Keratinocyte (primary cell): ENCODE measurements around the gene DTYMK. TPM values are rescaled to one million over a fixed set of nuclear protein-coding genes. Genes with fewer than 3 reads are reported as not detected.
A peak's percentile ranks its signal among the peaks of the same experiment; 100 is the strongest.

Experiments
- DNase-seq: peaks from one replicate; pipeline ENCODE4 v3.0.0-alpha.2; 2011; ENCODE audit warnings: low read depth, missing footprints, low spot score
- FAIRE-seq: peaks from 2 replicates; lab custom pipeline; 2011; peaks lifted over from hg19 to GRCh38; lab: Jason Lieb, UNC
- H2AFZ ChIP-seq: 2 replicates; pipeline ENCODE4 v1.6.0; 2012; ENCODE audit warnings: low read length, control low read depth, inconsistent platforms; ENCODE audit not compliant: control insufficient read depth
- H3K27ac ChIP-seq: 2 replicates; pipeline ENCODE4 v1.5.1; 2011; ENCODE audit warnings: low read length; ENCODE audit not compliant: control insufficient read depth, insufficient read depth
- H3K27me3 ChIP-seq: 3 replicates; pipeline ENCODE4 v1.6.0; 2011; ENCODE audit warnings: low read length; ENCODE audit not compliant: control insufficient read depth, insufficient read depth; ENCODE audit errors: extremely low read depth
- H3K36me3 ChIP-seq, 2 experiments: 2 replicates in 1 of 2; 3 replicates in 1 of 2; pipeline ENCODE4 v1.5.1; 2011; ENCODE audit warnings: low read length in 2 of 2, mild to moderate bottlenecking in 1 of 2; ENCODE audit not compliant: control insufficient read depth in 2 of 2, insufficient read depth in 2 of 2; ENCODE audit errors: extremely low read depth in 1 of 2
- H3K4me1 ChIP-seq: 3 replicates; pipeline ENCODE4 v1.5.1; 2011; ENCODE audit warnings: low read length; ENCODE audit not compliant: control insufficient read depth, insufficient read depth; ENCODE audit errors: extremely low read depth
- H3K4me2 ChIP-seq: 3 replicates; pipeline ENCODE4 v1.6.0; 2011; ENCODE audit warnings: low read depth, low read length; ENCODE audit not compliant: control insufficient read depth, insufficient read depth; ENCODE audit errors: extremely low read depth
- H3K4me3 ChIP-seq, 3 experiments: fragments of 200-600 bp in 1 of 3; sonication (generic) in 1 of 3; 2 replicates in 2 of 3; 3 replicates in 1 of 3; pipeline ENCODE4 v1.5.1; 2011 to 2016; ENCODE audit warnings: low read length in 3 of 3, mild to moderate bottlenecking in 3 of 3, control low read depth in 2 of 3, inconsistent platforms in 1 of 3, low read depth in 1 of 3, mixed read lengths in 1 of 3, mixed run types in 1 of 3, moderate library complexity in 1 of 3; ENCODE audit not compliant: control insufficient read depth in 2 of 3, insufficient read depth in 2 of 3; ENCODE audit errors: extremely low read depth in 1 of 3
- H3K79me2 ChIP-seq: 2 replicates; pipeline ENCODE4 v1.6.0; 2012; ENCODE audit warnings: low read length; ENCODE audit not compliant: control insufficient read depth, insufficient read depth
- H3K9ac ChIP-seq: 3 replicates; pipeline ENCODE4 v1.6.0; 2011; ENCODE audit warnings: low read length; ENCODE audit not compliant: control insufficient read depth, insufficient read depth; ENCODE audit errors: extremely low read depth
- H3K9me1 ChIP-seq: 3 replicates; pipeline ENCODE4 v1.6.0; 2011; ENCODE audit warnings: low read length; ENCODE audit not compliant: control insufficient read depth, insufficient read depth; ENCODE audit errors: extremely low read depth
- H3K9me3 ChIP-seq: 2 replicates; pipeline ENCODE4 v1.5.1; 2012; ENCODE audit warnings: low read depth, low read length; ENCODE audit not compliant: control insufficient read depth
- H4K20me1 ChIP-seq: 3 replicates; pipeline ENCODE4 v1.6.0; 2011; ENCODE audit warnings: low read length; ENCODE audit not compliant: control insufficient read depth, insufficient read depth; ENCODE audit errors: extremely low read depth
- EZH2 ChIP-seq: IDR thresholded peaks from one replicate; pipeline ENCODE4 v1.6.1; 2012; ENCODE audit warnings: inconsistent platforms, mild to moderate bottlenecking, low read length, moderate library complexity
- dilution Hi-C: fragments of 300-500 bp; cut with MboI; formaldehyde crosslinking; loops from one replicate; pipeline ENCODE4 v1.7.0; 2020; ENCODE audit warnings: low sequenced_read_pairs; ENCODE audit not compliant: extremely low pct_ligation_motif_present
- polyA plus RNA-seq, 5 experiments: library from polyadenylated mRNA; depleted of rRNA in 3 of 5; stranded (reverse) in 3 of 5; stranded (forward) in 1 of 5; unstranded in 1 of 5; fragments of >200 nt; gene quantifications; 1 replicate in 1 of 5; 2 replicates in 3 of 5; 3 replicates in 1 of 5; pipeline versions ENCODE4 v1.2.1 to v1.2.3, GENCODE V29; 2011 to 2012; ENCODE audit warnings: missing spikeins in 2 of 5, low read depth in 1 of 5, low replicate concordance in 1 of 5
- TF ChIP-seq, protein P1 (sequence below), 3 experiments: IDR thresholded peaks in 1 of 3; conservative IDR thresholded peaks in 1 of 3; optimal IDR thresholded peaks in 1 of 3; 2 replicates in 2 of 3; 3 replicates in 1 of 3; pipeline versions ENCODE3 to v1.5.1; 2011; ENCODE audit warnings: low read length in 3 of 3, mild to moderate bottlenecking in 3 of 3, moderate library complexity in 2 of 3, control low read depth in 1 of 3, inconsistent platforms in 1 of 3; ENCODE audit not compliant: insufficient read depth in 2 of 3; ENCODE audit errors: extremely low read depth in 1 of 3

The DTYMK gene
- polyA plus RNA-seq, 1 donor (not counting 4 experiments of a cell fraction or from before 2014, with no cell fraction given): 31.6 TPM

DNA sequence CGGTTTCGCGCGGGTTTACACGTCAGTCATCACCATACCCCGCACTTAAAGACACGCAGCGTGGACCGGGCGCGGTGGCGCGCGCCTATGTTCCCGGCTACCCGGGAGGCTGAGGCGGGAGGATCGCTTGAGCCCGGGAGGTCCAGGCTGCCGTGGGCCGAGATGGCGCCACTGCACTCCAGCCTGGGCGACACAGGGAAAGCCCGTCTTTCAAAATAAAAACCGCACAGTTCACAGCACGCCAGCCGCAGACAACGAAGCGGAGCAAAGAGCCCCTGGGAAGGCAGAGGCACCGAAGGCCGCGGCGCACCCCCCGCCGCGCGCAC, 328 bp downstream of the DTYMK start:
- dilution Hi-C loops: no loop called here
- Histone ChIP-seq H3K36me3 (peaks cover 6 to 21% of the 10 kb centered on the region in 2 experiments), H3K27me3 (no peaks in the 10 kb centered on the region), H3K4me2 (peak overlapping the region; percentile 62), H4K20me1 (no peaks in the 10 kb centered on the region), H2AFZ (peak overlapping the region; percentile 83), H3K9me1 (no peaks in the 10 kb centered on the region), H3K4me3 (peak overlapping the region; percentile 82 to 91 (median 83)), H3K27ac (peak overlapping the region; percentile 65), H3K9me3 (no peaks in the 10 kb centered on the region), H3K9ac (peak overlapping the region; percentile 86), H3K79me2 (peaks cover 38% of the 10 kb centered on the region), H3K4me1 (peaks cover 10% of the 10 kb centered on the region)
- FAIRE-seq: no peak
- TF ChIP-seq, protein P1, sequence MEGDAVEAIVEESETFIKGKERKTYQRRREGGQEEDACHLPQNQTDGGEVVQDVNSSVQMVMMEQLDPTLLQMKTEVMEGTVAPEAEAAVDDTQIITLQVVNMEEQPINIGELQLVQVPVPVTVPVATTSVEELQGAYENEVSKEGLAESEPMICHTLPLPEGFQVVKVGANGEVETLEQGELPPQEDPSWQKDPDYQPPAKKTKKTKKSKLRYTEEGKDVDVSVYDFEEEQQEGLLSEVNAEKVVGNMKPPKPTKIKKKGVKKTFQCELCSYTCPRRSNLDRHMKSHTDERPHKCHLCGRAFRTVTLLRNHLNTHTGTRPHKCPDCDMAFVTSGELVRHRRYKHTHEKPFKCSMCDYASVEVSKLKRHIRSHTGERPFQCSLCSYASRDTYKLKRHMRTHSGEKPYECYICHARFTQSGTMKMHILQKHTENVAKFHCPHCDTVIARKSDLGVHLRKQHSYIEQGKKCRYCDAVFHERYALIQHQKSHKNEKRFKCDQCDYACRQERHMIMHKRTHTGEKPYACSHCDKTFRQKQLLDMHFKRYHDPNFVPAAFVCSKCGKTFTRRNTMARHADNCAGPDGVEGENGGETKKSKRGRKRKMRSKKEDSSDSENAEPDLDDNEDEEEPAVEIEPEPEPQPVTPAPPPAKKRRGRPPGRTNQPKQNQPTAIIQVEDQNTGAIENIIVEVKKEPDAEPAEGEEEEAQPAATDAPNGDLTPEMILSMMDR (optimal IDR thresholded peaks at IDR 0.05 in 1 of 3, IDR thresholded peaks at IDR 0.05 in 1 of 3, conservative IDR thresholded peaks at IDR 0.05 in 1 of 3; ENCODE audit: extremely low read depth in 1 of 3, insufficient read depth in 2 of 3, low read length in 3 of 3): no peak
- no peak for TF ChIP-seq EZH2
- DNase-seq: no peak

DNA sequence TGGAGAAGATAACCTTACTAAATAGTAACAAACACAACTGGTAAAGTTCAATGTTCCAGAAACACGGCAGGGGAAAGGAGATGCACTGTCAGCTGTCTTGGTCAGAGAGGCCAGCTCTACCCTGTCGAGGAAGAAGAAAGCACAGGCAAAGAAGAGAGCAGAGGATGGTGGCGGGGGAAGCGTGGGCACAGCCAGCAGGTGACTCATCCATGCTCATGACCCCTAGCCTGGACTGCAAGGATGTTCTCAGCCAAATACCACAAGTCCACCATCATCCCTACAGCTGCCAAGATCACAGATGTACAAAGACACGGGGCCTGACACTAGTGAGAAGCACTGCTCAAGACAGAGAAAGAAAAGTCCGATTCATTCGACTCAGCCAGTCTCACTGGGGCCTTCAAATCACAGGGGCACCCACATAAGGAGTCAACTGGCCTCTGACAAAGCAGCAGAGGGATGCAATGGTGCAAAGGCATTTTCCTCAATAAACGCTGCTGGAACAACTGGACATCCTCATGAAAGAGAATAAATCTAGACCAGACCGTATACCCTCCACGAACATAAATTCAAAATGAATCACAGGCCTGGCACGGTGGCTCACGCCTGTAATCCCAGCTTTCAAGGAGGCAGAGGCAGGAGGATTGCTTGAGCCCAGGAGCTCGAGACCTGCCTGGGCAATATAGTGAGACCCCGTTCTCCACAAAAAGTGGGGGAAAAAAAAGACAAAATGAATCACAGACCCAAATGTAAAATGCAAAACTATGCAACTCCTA, 5.6 kb downstream of the DTYMK start:
- Histone ChIP-seq H3K4me2 (no peak overlapping the region), H3K36me3 (peaks cover 16% of the 10 kb centered on the region in 2 experiments), H3K4me3 (no peak overlapping the region), H3K9me1 (no peaks in the 10 kb centered on the region), H3K9ac (no peak overlapping the region), H3K27me3 (no peaks in the 10 kb centered on the region), H2AFZ (no peak overlapping the region), H3K27ac (no peak overlapping the region), H3K9me3 (no peaks in the 10 kb centered on the region), H3K79me2 (peaks cover 15% of the 10 kb centered on the region), H4K20me1 (no peaks in the 10 kb centered on the region), H3K4me1 (peaks cover 4% of the 10 kb centered on the region)
- no peak for TF ChIP-seq EZH2
- TF ChIP-seq, protein P1 (optimal IDR thresholded peaks at IDR 0.05 in 1 of 3, IDR thresholded peaks at IDR 0.05 in 1 of 3, conservative IDR thresholded peaks at IDR 0.05 in 1 of 3; ENCODE audit: extremely low read depth in 1 of 3, insufficient read depth in 2 of 3, low read length in 3 of 3): no peak
- dilution Hi-C loops: no loop called here
- no peak for DNase-seq
- FAIRE-seq: no peak
